B cell (primary cell): Measurements from ENCODE around the gene ZNF385D. TPM values are rescaled to one million over a fixed set of nuclear protein-coding genes. Genes with fewer than 3 reads are reported as not detected.

Experiments used
- ATAC-seq: fragments of 200-7000 bp; cut with Tn5 transposase; one replicate; pipeline ENCODE4 v1.10.0; 2021; ENCODE audit warnings: low read depth, mild to moderate bottlenecking, moderate number of reproducible peaks, moderate library complexity
- CTCF ChIA-PET: fragments of 350-600 bp; sonication (Branson Sonifier 250); formaldehyde crosslinking; loops from one replicate; lab custom pipeline; 2021; ENCODE audit warnings: antibody characterized with exemption, inconsistent platforms; lab: Charles Lee
- POLR2A ChIA-PET: fragments of 350-600 bp; sonication (Branson Sonifier 250); formaldehyde crosslinking; loops from one replicate; lab custom pipeline; 2021; ENCODE audit warnings: antibody characterized with exemption; lab: Charles Lee
- DNase-seq: peaks from one replicate; pipeline ENCODE4 v3.0.0; 2013
- H2AFZ ChIP-seq: 2 replicates; pipeline ENCODE4 v1.6.1; 2012; ENCODE audit warnings: mild to moderate bottlenecking, low read depth, low read length; ENCODE audit not compliant: insufficient read depth, poor library complexity, severe bottlenecking
- H3K27ac ChIP-seq, 2 donors: 1 replicate in 1 of 2; 2 replicates in 1 of 2; pipeline ENCODE4 v1.5.1; 2012 to 2013; ENCODE audit warnings: low read length in 2 of 2, mild to moderate bottlenecking in 2 of 2, moderate library complexity in 1 of 2
- H3K27me3 ChIP-seq, 4 experiments: fragments of 200-600 bp in 1 of 4; sonication (generic) in 1 of 4; replicated peaks in 1 of 4; 1 replicate in 2 of 4; 2 replicates in 2 of 4; pipeline versions ENCODE4 v1.6.1 to v1.7.0; 2013 to 2016; ENCODE audit warnings: low read length in 3 of 4, mild to moderate bottlenecking in 2 of 4, mixed read lengths in 1 of 4, moderate library complexity in 1 of 4; ENCODE audit not compliant: insufficient read depth in 4 of 4, control insufficient read depth in 3 of 4; ENCODE audit errors: control extremely low read depth in 1 of 4
- H3K36me3 ChIP-seq, 2 experiments: replicated peaks in 1 of 2; 1 replicate in 1 of 2; 2 replicates in 1 of 2; pipeline versions ENCODE4 v1.6.1 to v1.7.1; 2013; ENCODE audit warnings: low read length in 1 of 2; ENCODE audit not compliant: insufficient read depth in 2 of 2, control insufficient read depth in 1 of 2; ENCODE audit errors: control extremely low read depth in 1 of 2, extremely low read depth in 1 of 2
- H3K4me1 ChIP-seq, 2 donors: fragments of 200-600 bp in 1 of 2; sonication (generic) in 1 of 2; 1 replicate in 1 of 2; 2 replicates in 1 of 2; pipeline versions ENCODE4 v1.5.1 to v1.6.1; 2013 to 2017; ENCODE audit warnings: low read length in 2 of 2; ENCODE audit not compliant: control insufficient read depth in 2 of 2, insufficient read depth in 2 of 2
- H3K4me2 ChIP-seq: replicated peaks from 2 replicates; pipeline ENCODE3; 2012; ENCODE audit warnings: mild to moderate bottlenecking, low read depth, low read length; ENCODE audit not compliant: poor library complexity, severe bottlenecking
- H3K4me3 ChIP-seq, 5 experiments: fragments of 200-600 bp in 1 of 5; sonication (generic) in 1 of 5; 1 replicate in 3 of 5; 2 replicates in 2 of 5; pipeline versions ENCODE4 v1.5.1 to v1.7.0; 2011 to 2016; ENCODE audit warnings: low read length in 4 of 5, mild to moderate bottlenecking in 4 of 5, low read depth in 2 of 5, control low read depth in 1 of 5, moderate library complexity in 1 of 5; ENCODE audit not compliant: insufficient read depth in 1 of 5; ENCODE audit errors: control extremely low read depth in 1 of 5, extremely low read depth in 1 of 5
- H3K79me2 ChIP-seq: fragments of 200-600 bp; sonication (generic); one replicate; pipeline ENCODE4 v1.6.0; 2016; ENCODE audit warnings: low read length; ENCODE audit not compliant: control insufficient read depth, insufficient read depth
- H3K9ac ChIP-seq: fragments of 200-600 bp; sonication (generic); 2 replicates; pipeline ENCODE4 v1.6.1; 2017; ENCODE audit warnings: mild to moderate bottlenecking, low read length, moderate library complexity
- H3K9me3 ChIP-seq, 3 donors: one replicate each; pipeline versions ENCODE4 v1.6.1 to v1.7.1; 2013; ENCODE audit warnings: low read length in 2 of 3; ENCODE audit not compliant: control insufficient read depth in 2 of 3, insufficient read depth in 1 of 3; ENCODE audit errors: control extremely low read depth in 1 of 3
- H4K20me1 ChIP-seq: 2 replicates; pipeline ENCODE4 v1.6.0; 2012; ENCODE audit warnings: mild to moderate bottlenecking, low read length; ENCODE audit not compliant: insufficient read depth, control insufficient read depth, poor library complexity, severe bottlenecking
- H3K27ac Mint-ChIP-seq: one replicate; pipeline ENCODE4 v1.8.0; 2021; ENCODE audit warnings: mixed read lengths
- H3K27me3 Mint-ChIP-seq: one replicate; pipeline ENCODE4 v1.8.0; 2021; ENCODE audit warnings: mixed read lengths
- H3K4me1 Mint-ChIP-seq: one replicate; pipeline ENCODE4 v1.8.0; 2021; ENCODE audit warnings: mixed read lengths
- H3K4me3 Mint-ChIP-seq: one replicate; pipeline ENCODE4 v1.8.0; 2021; ENCODE audit warnings: mixed read lengths
- H3K9me3 Mint-ChIP-seq: one replicate; pipeline ENCODE4 v1.8.0; 2022; ENCODE audit warnings: mixed read lengths; ENCODE audit not compliant: insufficient read depth
- EZH2 ChIP-seq: IDR thresholded peaks from 2 replicates; pipeline ENCODE4 v1.6.1; 2012; ENCODE audit warnings: borderline replicate concordance, low read depth, mild to moderate bottlenecking, moderate library complexity, low read length; ENCODE audit not compliant: insufficient read depth, poor library complexity, severe bottlenecking
- WGBS: methylation state at CpG from one replicate; pipeline ENCODE4 v1.1.5; 2013; ENCODE audit warnings: missing lambda C conversion rate; ENCODE audit not compliant: insufficient coverage; 5-methylcytosine and 5-hydroxymethylcytosine counted together
- intact Hi-C: fragments of 100-400 bp; cut with micrococcal nuclease; formaldehyde crosslinking; loops from one replicate; pipeline ENCODE4 v1.10.0; 2022
- polyA plus RNA-seq: library from polyadenylated mRNA; depleted of rRNA; stranded (reverse); fragments of >200 nt; gene quantifications from 2 replicates; pipeline ENCODE4 v1.2.3, GENCODE V29; 2012
- total RNA-seq, 2 donors: library from RNA; stranded (reverse); fragments of 120-200 nt in 1 of 2; gene quantifications; 1 replicate in 1 of 2; 2 replicates in 1 of 2; pipeline versions ENCODE4 v1.2.3 to v1.2.4, GENCODE V29; 2013 to 2022
- TF ChIP-seq, protein P1 (sequence below): fragments of 200-600 bp; IDR thresholded peaks from one replicate; pipeline ENCODE4 v1.8.0; 2022; ENCODE audit warnings: antibody characterized with exemption, mild to moderate bottlenecking

ZNF385D gene
- total and polyA plus RNA-seq, 2 donors (not counting 1 experiment from before 2014, with no cell fraction given): not detected

GRCh38 chr3:21393683-21394311 lies 357.2 kb downstream of the ZNF385D start:
- H2AFZ ChIP-seq: no peak overlapping the region
- H3K27ac ChIP-seq: no peak overlapping the region
- Mint-ChIP-seq H3K4me3 (no peak overlapping the region), H3K4me1 (no peaks in the 10 kb centered on the region), H3K27ac (no peak overlapping the region), H3K9me3 (peaks cover 3% of the 10 kb centered on the region), H3K27me3 (no peaks in the 10 kb centered on the region)
- H3K4me3 ChIP-seq: no peak overlapping the region
- ChIA-PET CTCF (no interaction called here), POLR2A (no interaction called here)
- H3K27me3 ChIP-seq: no peaks in the 10 kb centered on the region
- ATAC-seq (no peak), DNase-seq (no peak)
- WGBS: 89% methylated on average over 1 of the region's 4 CpGs
- H3K36me3 ChIP-seq: no peaks in the 10 kb centered on the region
- H3K79me2 ChIP-seq: no peaks in the 10 kb centered on the region
- H3K9me3 ChIP-seq: peaks cover 0 to 4% (median 0%) of the 10 kb centered on the region in 3 donors
- H4K20me1 ChIP-seq: no peaks in the 10 kb centered on the region
- H3K4me2 ChIP-seq: no peak overlapping the region
- H3K9ac ChIP-seq: no peak overlapping the region
- H3K4me1 ChIP-seq: no peaks in the 10 kb centered on the region
- intact Hi-C loops: no loop called here
- no peak for TF ChIP-seq EZH2
- TF ChIP-seq, protein P1, sequence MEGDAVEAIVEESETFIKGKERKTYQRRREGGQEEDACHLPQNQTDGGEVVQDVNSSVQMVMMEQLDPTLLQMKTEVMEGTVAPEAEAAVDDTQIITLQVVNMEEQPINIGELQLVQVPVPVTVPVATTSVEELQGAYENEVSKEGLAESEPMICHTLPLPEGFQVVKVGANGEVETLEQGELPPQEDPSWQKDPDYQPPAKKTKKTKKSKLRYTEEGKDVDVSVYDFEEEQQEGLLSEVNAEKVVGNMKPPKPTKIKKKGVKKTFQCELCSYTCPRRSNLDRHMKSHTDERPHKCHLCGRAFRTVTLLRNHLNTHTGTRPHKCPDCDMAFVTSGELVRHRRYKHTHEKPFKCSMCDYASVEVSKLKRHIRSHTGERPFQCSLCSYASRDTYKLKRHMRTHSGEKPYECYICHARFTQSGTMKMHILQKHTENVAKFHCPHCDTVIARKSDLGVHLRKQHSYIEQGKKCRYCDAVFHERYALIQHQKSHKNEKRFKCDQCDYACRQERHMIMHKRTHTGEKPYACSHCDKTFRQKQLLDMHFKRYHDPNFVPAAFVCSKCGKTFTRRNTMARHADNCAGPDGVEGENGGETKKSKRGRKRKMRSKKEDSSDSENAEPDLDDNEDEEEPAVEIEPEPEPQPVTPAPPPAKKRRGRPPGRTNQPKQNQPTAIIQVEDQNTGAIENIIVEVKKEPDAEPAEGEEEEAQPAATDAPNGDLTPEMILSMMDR: no peak

DNA sequence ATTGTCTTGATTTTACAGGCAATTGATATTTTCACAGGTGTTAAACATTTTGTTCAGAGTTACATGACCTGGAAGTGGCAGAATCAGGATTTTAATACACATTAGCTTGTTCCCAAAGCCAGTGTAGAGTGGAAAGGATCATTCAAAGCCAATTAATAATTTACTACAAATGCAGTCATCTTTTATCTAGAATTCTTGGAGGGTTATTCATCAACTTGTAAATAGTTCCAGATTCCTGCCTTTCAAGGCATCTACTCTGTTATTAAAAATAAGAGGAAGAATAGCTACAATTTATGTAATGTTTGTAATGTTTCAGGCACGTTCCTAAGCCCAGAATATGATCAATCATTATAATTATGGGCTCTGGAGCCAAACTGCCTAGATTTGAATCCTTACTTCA lies 358.5 kb downstream of the ZNF385D start:
- no peaks in the 10 kb centered on the region for H4K20me1 ChIP-seq
- Mint-ChIP-seq H3K9me3 (peaks cover 3% of the 10 kb centered on the region), H3K27ac (no peak overlapping the region), H3K4me3 (no peak overlapping the region), H3K27me3 (no peaks in the 10 kb centered on the region), H3K4me1 (no peaks in the 10 kb centered on the region)
- no peak overlapping the region for H3K27ac ChIP-seq
- ATAC-seq: no peak
- no peak overlapping the region for H3K4me3 ChIP-seq
- TF ChIP-seq EZH2: no peak
- TF ChIP-seq, protein P1: no peak
- no peaks in the 10 kb centered on the region for H3K36me3 ChIP-seq
- no peak overlapping the region for H3K4me2 ChIP-seq
- no CpG with 5 or more reads among the region's 1 CpG for WGBS
- no peaks in the 10 kb centered on the region for H3K4me1 ChIP-seq
- H3K9me3 ChIP-seq: peaks cover 0 to under 1% (median 0%) of the 10 kb centered on the region in 3 donors
- intact Hi-C loops: no loop called here
- ChIA-PET POLR2A (no interaction called here), CTCF (interaction anchor here (0.5 kb wide), 1 partner anchor 14 kb away, joined by 3 read pairs; no protein-coding TSS in a partner anchor)
- H3K27me3 ChIP-seq: no peaks in the 10 kb centered on the region
- DNase-seq: no peak
- H2AFZ ChIP-seq: no peak overlapping the region
- no peak overlapping the region for H3K9ac ChIP-seq
- H3K79me2 ChIP-seq: no peaks in the 10 kb centered on the region
